Astrocyte of the spinal cord (primary cell): ENCODE measurements around the gene NR2E1.
A peak's percentile ranks its signal among the peaks of the same experiment; 100 is the strongest.

Experiments used
- DNase-seq: peaks from one replicate; pipeline ENCODE4 v3.0.0; 2011; ENCODE audit warnings: low read depth, low spot score
- H3K4me3 ChIP-seq: 2 replicates; pipeline ENCODE4 v1.5.1; 2011; ENCODE audit warnings: low read depth, mild to moderate bottlenecking, low read length, moderate library complexity
- CTCF ChIP-seq: IDR thresholded peaks from 2 replicates; pipeline ENCODE4 v1.5.1; 2012; ENCODE audit warnings: low read depth, mild to moderate bottlenecking, low read length, inconsistent platforms
- in situ Hi-C: cut with HindIII; loops from 2 replicates; pipeline ENCODE4 v1.10.0; 2017; ENCODE audit warnings: low sequenced_read_pairs

NR2E1 gene

GRCh38 chr6:108194503-108194902 lies 28.7 kb downstream of the NR2E1 start:
- H3K4me3 ChIP-seq: no peak overlapping the region
- no peak for DNase-seq
- no peak for TF ChIP-seq CTCF
- in situ Hi-C loops: no loop called here

GRCh38 chr6:108195209-108195608 lies 29.4 kb downstream of the NR2E1 start:
- no peak for TF ChIP-seq CTCF
- H3K4me3 ChIP-seq: no peak overlapping the region
- in situ Hi-C loops: no loop called here
- DNase-seq: no peak

- in situ Hi-C loops: no loop called here
- no peak for DNase-seq
- H3K4me3 ChIP-seq: no peak overlapping the region
- no peak for TF ChIP-seq CTCF
Observed at GRCh38 chr6:108198761-108199498, 33.1 kb downstream of the NR2E1 start.

GRCh38 chr6:108200186-108200585 lies 34.4 kb downstream of the NR2E1 start:
- no peak for DNase-seq
- TF ChIP-seq CTCF: no peak
- no peak overlapping the region for H3K4me3 ChIP-seq
- in situ Hi-C loops: no loop called here

- DNase-seq: peak; percentile 78
- in situ Hi-C loops: no loop called here
Observed at GRCh38 chr6:108200631-108201030, 34.8 kb downstream of the NR2E1 start.

GRCh38 chr6:108203189-108204112 lies 37.6 kb downstream of the NR2E1 start:
- in situ Hi-C loops: no loop called here
- no peak for TF ChIP-seq CTCF
- H3K4me3 ChIP-seq: no peak overlapping the region
- DNase-seq: no peak

More at GRCh38 chr6:108200631-108201030, 34.8 kb downstream of the NR2E1 start:
- no peak overlapping the region for H3K4me3 ChIP-seq
- no peak for TF ChIP-seq CTCF
